Renal pelvis (tissue), 12 donors: ENCODE data around the gene RRH. TPM values are rescaled to one million over a fixed set of nuclear protein-coding genes. Genes with fewer than 3 reads are reported as not detected.
"Not testable (repeated sequence)": the region's sequence is repeated elsewhere in the genome, so short reads cannot be mapped to it uniquely, and the experiment has no call there.

Experiments
- DNase-seq: peaks from one replicate; pipeline ENCODE4 v3.0.0-alpha.2; 2013
- long read RNA-seq, 16 experiments: transcript quantifications; one replicate each; lab custom pipeline, GENCODE V29; 2026
- polyA plus RNA-seq, 3 donors: library from polyadenylated mRNA; unstranded; fragments of 120-200 nt; gene quantifications; one replicate each; pipeline ENCODE4 v1.2.1, GENCODE V29; 2013; ENCODE audit not compliant: insufficient read length in 3 of 3

The RRH gene
- polyA plus RNA-seq: 1 to 10 TPM in 1 of 3 donors, under 1 TPM in 2; 0.51 to 1.3 (median 0.94) TPM
- long read RNA-seq, donor 1: 0 reads
- long read RNA-seq, donor 2: 0 reads
- long read RNA-seq, donor 3: 0 reads
- long read RNA-seq, donor 4: 0 reads
- long read RNA-seq, donor 5: 0 reads
- long read RNA-seq, donor 6: 0 reads
- long read RNA-seq, donor 7: 0 reads
- long read RNA-seq, donor 8: 0 reads
- long read RNA-seq, donor 9: 0 reads
- long read RNA-seq, donor 10: 0 reads
- long read RNA-seq, donor 11: 0 reads
- long read RNA-seq, donor 12: 0 reads
- long read RNA-seq, donor 13: 0 reads
- long read RNA-seq, donor 14: 0 reads
- long read RNA-seq, donor 15: 0 reads
- long read RNA-seq, donor 16: 0 reads

- DNase-seq: no peak
Measured at GRCh38 chr4:109827672-109828071, at the start of gene RRH. TSS of gene RRH (plus strand) at chr4:109827972. CDS start at chr4:109828028, 56 bp downstream.

GRCh38 chr4:109782092-109782491 lies 45.7 kb upstream of the RRH start:
- not testable (repeated sequence) for DNase-seq

GRCh38 chr4:109786846-109787245 lies 40.9 kb upstream of the RRH start:
- no peak for DNase-seq

DNA sequence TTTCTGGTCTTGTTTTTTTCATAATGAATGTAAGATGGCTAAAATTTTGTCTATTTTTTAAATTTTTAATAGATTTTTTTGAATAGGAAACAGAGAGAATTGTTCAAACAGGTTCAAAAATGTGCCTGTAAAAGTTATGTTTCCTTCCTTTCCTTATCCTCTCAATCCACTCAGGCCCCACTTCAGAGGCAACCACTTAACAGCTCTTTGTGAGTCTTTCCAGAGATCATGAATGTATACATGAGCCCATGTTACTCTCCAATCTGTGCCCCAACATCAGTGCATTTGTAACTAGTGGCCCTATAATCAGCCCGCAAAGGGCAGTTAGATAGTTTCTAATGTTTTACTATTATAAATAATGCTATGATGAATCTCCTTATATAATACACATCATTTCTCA lies 40.0 kb upstream of the RRH start:
- no peak for DNase-seq

DNA sequence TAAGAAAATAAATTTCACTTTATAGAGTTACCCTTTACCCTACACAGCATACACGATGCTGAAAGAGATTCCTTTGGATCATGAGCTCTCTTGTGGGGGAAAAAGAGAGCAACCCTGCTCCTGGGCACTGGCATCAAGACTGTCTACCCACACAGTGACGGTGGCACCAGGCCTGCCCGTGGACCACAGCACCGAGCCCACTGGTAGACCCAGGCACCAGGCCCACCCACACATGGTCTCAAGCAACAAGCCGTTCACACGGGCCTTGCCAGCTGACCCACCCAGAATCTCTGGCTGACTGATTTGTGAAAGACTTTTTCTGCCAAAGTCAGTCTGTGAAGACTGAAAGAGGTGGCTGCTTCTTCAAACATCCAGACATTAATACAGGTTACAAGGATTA lies 32.7 kb upstream of the RRH start:
- no peak for DNase-seq

- DNase-seq: no peak
Measured at GRCh38 chr4:109798866-109799265, 28.9 kb upstream of the RRH start.

DNA sequence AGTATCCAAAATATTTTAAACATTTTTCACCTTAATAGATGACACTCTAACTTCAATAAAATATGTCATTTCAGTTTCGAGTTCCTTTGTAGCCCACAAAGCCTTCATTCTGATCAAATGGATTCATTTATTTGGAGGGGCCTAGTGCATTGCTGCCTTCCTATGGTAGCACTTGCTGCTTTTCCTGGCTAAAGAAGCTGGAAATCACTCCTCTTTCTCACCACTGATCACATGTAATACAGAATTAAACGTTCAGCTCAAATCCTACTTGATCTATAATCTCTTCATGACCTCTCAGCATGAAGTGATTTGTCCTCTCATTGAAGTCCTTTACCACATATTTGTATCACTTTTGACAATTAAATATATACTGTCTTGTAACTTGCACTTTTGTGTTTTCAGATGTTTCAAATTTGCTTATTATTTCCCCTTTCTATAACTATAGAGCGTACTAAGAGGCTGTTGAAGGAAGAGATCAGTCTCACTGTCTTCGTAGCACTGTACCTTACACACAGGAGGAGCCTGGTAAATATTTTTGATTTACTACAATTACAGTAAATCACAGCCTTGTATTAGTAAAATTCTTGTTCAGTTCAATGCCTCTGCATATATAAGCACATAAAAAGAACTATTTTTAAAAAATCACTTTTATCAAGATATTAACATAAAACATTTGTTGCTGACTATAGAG lies 26.5 kb upstream of the RRH start:
- DNase-seq: no peak

DNA sequence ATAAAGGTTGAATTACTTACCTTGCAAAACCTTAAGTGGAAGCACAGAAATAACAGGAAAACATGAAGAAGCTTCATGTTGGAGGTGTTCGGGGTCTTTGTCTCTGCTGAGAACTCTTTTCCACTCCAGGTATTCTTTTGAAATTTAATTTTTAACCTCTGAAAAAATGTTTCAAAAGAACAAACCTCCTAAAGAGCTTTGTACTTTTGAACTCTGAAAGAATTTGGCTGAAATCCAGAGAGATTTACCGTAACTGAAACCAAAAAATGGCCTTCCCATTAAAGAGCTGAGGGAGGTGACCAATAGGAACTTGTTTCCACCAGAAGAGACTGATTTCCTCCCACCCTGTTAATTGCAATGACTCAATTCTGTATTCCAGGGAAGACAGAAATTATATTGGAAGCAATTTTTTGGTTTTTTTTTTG lies 25.9 kb upstream of the RRH start, which contains the start of gene CFI:
Gene CFI (minus strand): TSS at position 105 of the 425 bp plus-strand sequence. CDS start 28 bp downstream, at position 77.
- peak; percentile 79 for DNase-seq

- DNase-seq: peak; percentile 36
Measured at GRCh38 chr4:109803924-109804571, 23.7 kb upstream of the RRH start.

DNA sequence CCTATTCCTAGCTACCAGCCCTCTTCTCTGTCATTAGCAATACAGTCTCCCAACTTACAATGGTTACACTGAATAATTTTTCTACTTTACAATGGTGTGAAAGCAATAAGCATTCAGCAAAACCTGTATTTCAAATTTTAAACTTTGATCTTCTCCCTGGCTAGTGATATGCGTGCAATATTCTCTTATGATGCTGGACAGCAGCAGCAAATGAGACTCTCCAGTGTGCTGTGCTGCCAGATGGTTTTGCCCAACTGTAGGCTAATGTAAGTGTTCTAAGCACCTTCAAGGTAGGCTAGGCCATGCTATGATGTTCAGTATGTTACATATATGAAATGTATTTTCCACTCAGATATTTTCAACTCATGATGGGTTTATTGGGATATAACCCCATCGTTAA lies 18.1 kb upstream of the RRH start:
- DNase-seq: no peak

DNA sequence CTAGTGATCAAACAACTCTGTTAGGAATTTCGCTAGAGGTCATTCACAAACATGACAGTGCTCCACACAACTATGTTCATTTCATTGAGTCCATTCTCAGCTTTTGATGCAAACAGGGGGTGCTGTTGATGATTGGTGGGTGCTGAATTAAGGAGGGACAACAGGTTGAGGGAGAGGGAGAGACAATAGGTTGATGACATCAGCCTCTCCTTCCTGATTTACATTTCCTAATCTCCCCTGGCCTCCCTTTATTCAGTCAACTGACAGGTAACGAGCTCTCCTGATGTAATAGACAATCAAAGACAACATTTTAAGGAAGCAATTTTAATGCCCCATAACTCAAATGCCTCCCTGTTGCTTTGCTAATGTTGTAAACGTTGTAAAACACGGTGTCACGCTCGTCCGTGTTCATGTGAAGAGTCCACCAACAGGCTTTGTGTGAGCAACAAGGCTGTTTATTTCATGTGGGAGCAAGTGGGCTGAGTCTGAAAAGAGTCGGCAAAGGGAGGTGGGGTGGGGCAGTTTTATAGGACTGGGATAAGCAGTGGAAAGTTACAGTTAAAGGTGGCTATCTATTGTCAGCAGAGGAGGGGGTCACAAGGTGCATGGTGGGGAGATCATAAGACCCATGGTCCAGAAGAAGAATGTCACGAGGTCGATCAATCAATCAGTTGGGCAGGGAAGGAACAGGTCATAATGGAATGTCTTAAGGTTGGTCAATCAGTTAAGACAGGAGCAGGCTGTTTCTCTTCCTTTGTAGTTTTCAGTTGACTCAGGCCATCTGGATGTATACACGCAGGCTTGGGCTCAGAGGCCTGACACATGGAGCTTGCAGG lies 17.0 kb upstream of the RRH start:
- DNase-seq: no peak

GRCh38 chr4:109811707-109812106 lies 16.1 kb upstream of the RRH start:
- no peak for DNase-seq

DNA sequence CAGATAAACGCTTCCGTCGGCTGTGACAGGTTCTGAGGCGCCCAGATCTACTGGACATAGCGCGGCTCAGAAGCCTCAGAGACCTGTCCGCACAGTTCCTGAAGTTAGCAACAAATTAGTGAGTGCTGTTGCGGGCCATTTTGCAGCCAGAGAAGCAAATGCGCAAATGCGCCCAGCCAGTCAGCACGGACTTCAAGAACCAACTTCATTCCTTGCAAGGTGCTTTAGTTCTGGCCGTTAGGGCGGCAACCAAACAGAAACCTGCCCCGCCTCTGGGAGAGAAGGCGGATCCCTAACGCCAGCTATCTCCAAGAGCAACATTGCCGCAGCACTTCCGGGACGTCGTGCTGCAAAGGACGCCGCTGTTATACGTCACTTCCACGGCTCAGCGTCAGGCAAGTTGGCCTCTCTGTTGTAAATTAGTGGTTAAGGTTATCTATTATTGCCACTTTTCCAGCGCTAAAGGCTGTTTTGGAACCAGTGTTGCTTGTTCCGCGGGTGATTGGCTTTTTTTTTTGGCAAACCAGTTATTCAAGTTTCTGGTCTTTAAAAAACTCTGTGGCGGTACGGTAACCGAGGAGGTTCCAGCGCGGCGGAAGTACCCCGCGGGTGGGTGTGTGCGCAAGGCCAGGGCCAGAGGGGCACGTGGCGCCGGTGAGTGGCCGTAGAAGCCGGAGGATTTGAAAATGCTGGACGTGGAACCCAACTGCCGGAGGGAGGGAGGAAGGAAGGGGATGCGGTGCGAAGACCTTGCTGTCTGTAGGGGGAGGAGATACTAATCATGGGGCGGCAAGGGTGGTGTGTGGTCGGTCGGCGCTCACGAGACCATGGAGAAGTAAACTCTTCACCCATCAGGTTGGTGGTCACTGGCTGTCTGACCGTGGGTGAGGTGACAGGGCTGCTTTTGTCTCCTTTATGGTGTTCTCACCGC lies 12.4 kb upstream of the RRH start, which contains the start of gene GAR1:
Gene GAR1 (plus strand): TSS at position 612 of the 931 bp plus-strand sequence. CDS start 403 bp downstream, outside the sequence.
- DNase-seq: peak; percentile 95

DNA sequence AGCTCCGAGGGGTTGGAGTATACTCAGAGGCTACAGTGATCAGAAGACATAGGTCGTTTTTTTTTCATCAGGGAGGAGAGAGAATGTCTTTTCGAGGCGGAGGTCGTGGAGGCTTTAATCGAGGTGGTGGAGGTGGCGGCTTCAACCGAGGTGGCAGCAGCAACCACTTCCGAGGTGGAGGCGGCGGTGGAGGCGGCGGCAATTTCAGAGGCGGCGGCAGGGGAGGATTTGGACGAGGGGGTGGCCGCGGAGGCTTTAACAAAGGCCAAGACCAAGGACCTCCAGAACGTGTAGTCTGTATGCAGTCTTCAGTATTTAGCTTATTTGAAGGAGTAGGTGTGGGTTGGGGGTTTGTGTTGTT lies 11.7 kb upstream of the RRH start:
- DNase-seq: no peak

DNA sequence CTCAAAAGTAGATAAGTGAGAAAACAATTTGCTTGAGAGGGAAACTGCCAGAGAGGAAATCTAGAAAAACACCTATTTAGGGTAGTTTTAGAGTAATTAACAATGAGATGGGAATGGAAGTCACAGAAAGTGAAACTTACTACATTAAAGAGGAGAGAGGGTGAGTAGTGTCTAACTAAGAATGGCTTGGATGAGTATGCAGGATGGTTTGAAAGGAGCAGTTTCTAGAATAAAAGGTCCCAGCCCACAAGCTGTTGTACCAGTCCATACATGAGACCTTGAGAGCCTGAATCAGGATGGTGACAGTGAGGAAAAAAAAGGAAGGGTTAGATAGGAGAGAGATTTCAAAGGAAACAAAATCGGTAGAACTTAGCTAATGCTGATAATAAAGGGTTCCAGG lies 10.9 kb upstream of the RRH start:
- DNase-seq: no peak

DNA sequence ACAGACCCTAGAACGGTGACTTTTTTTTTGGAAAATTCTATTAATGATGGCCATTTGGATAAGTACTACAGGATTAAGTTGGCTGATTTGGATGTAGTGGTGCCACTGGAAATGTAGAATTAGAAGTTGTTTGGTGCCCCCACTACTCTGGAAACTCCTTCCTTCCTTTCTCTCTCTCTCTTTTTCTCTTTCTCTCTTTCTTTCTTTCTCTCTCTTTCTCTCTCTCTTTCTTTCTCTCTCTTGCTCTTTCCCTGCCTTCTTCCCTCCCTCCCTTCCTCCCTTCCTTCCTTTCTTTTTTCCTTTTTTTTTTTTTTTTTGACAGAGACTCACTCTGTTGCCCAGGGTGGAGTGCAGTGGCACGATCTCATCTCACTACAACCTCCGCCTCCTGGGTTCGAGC lies 9.5 kb upstream of the RRH start:
- DNase-seq: no peak

DNA sequence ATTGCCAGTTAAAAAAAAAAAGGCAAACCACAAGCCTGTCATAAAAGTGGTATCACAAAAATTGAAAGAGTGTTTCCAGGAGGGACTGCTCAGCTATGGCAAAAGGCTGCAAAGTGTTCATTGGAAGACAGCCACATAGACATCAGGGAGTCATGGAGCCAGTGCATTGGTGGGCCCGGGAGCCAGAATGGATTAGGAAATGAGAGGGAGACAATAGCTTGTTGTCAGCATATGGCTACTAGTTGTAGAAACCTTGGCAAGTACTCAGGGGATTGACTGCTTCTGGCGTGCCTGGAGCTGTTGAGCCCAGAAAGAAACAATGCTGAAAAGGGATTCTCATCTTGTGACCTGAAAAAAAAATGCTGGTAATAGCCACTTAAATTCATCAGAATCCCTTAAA lies 7.2 kb upstream of the RRH start:
- DNase-seq: no peak

DNA sequence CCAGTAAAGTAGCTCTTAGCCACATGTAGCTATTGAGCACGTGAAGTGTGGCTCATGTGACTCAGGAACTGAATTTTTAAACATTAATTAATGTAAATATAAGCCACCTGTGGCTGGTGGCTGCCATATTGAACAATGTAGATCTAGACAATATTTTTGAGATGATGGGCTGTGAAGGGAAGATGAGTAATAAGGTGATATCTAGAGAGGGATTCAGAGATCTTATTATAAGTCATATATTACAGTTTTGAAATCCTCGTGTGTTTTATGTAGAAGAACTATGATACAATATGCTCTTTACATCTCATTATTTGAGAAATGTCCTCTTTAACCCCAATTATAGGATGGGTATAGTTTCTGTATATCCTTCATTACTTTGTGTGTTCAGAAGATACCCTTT lies 6.6 kb upstream of the RRH start:
- DNase-seq: no peak

GRCh38 chr4:109826719-109827118 lies 1.1 kb upstream of the RRH start:
- DNase-seq: no peak

DNA sequence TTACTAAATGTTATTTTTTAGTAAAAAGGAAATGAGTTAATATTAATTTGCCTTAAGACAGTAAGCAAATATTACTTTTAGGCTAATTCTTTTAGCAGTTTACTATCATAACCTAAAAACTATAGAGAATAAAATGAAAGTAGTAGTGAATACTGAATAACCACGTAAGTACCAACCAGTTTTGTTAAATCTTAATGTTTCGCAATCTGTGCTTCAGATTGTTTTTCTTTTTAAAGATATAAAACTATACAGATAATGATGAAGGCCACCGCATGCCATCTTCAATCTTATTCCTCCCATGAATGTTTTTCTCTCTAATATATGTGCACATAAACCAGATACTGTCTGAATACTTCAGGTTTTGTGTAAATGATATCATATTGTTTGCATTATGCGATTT lies 6.0 kb downstream of the RRH start:
- DNase-seq: no peak

GRCh38 chr4:109836985-109837384 lies 9.2 kb downstream of the RRH start:
- DNase-seq: no peak
